NT2/D1 (cell line): ENCODE data around the gene BTBD10.
A peak's percentile ranks its signal among the peaks of the same experiment; 100 is the strongest.

ENCODE experiments used
- DNase-seq: peaks from one replicate; pipeline ENCODE4 v3.0.0-alpha.2; 2011; ENCODE audit warnings: low read depth, low spot score
- H3K27me3 ChIP-seq: 2 replicates; pipeline ENCODE4 v1.6.0; 2011; ENCODE audit warnings: mild to moderate bottlenecking; ENCODE audit not compliant: insufficient read length, insufficient read depth
- H3K36me3 ChIP-seq: 2 replicates; pipeline ENCODE4 v1.6.1; 2011; ENCODE audit warnings: mild to moderate bottlenecking, low read length, mixed read lengths; ENCODE audit not compliant: insufficient read depth, insufficient read length
- H3K4me1 ChIP-seq: 2 replicates; pipeline ENCODE4 v1.5.1; 2011; ENCODE audit not compliant: insufficient read depth, insufficient read length
- H3K4me3 ChIP-seq: 2 replicates; pipeline ENCODE4 v1.5.1; 2011; ENCODE audit warnings: low read depth; ENCODE audit not compliant: insufficient read length
- H3K9ac ChIP-seq: 2 replicates; pipeline ENCODE4 v1.6.0; 2011; ENCODE audit warnings: low read depth; ENCODE audit not compliant: insufficient read length
- H3K9me3 ChIP-seq: 2 replicates; pipeline ENCODE4 v1.5.1; 2011; ENCODE audit warnings: mild to moderate bottlenecking, low read length; ENCODE audit not compliant: insufficient read depth
- SUZ12 ChIP-seq: IDR thresholded peaks from 2 replicates; pipeline ENCODE4 v1.6.1; 2011; ENCODE audit not compliant: insufficient read length, insufficient read depth; ENCODE audit errors: extremely low read depth
- YY1 ChIP-seq: IDR thresholded peaks from 2 replicates; pipeline ENCODE4 v1.6.1; 2011; ENCODE audit not compliant: insufficient read length, insufficient read depth
- ZNF274 ChIP-seq: IDR thresholded peaks from 2 replicates; pipeline ENCODE4 v1.6.1; 2011; ENCODE audit warnings: mild to moderate bottlenecking, low read depth, low read length

The BTBD10 gene

GRCh38 chr11:13357232-13357631, 105.8 kb downstream of the BTBD10 start:
- DNase-seq = no peak
- Histone ChIP-seq H3K36me3 (peaks cover 23% of the 10 kb centered on the region), H3K4me3 (no peak overlapping the region), H3K9me3 (no peaks in the 10 kb centered on the region), H3K4me1 (no peaks in the 10 kb centered on the region), H3K27me3 (peaks cover 4% of the 10 kb centered on the region), H3K9ac (no peak overlapping the region)
- TF ChIP-seq YY1 (no peak), SUZ12 (no peak), ZNF274 (no peak)

GRCh38 chr11:13355191-13355590, 107.8 kb downstream of the BTBD10 start:
- Histone ChIP-seq H3K9me3 (no peaks in the 10 kb centered on the region), H3K36me3 (peaks cover 17% of the 10 kb centered on the region), H3K4me1 (no peaks in the 10 kb centered on the region), H3K9ac (no peak overlapping the region), H3K4me3 (no peak overlapping the region), H3K27me3 (no peaks in the 10 kb centered on the region)
- DNase-seq = no peak
- no peak for TF ChIP-seq SUZ12
- no peak for TF ChIP-seq YY1
- TF ChIP-seq ZNF274 = no peak

GRCh38 chr11:13354335-13354734, 108.7 kb downstream of the BTBD10 start:
- TF ChIP-seq SUZ12 (no peak), YY1 (no peak), ZNF274 (no peak)
- no peaks in the 10 kb centered on the region for H3K4me1 ChIP-seq
- no peaks in the 10 kb centered on the region for H3K27me3 ChIP-seq
- peak; percentile 32 for DNase-seq
- H3K9me3 ChIP-seq = no peaks in the 10 kb centered on the region
- H3K4me3 ChIP-seq = no peak overlapping the region
- H3K36me3 ChIP-seq = peaks cover 17% of the 10 kb centered on the region
- no peak overlapping the region for H3K9ac ChIP-seq

GRCh38 chr11:13352711-13353110, 110.3 kb downstream of the BTBD10 start:
- peaks cover 5% of the 10 kb centered on the region for H3K4me1 ChIP-seq
- TF ChIP-seq ZNF274 = no peak
- no peak for TF ChIP-seq SUZ12
- TF ChIP-seq YY1 = no peak
- DNase-seq = no peak
- peaks cover 15% of the 10 kb centered on the region for H3K36me3 ChIP-seq
- H3K27me3 ChIP-seq = no peaks in the 10 kb centered on the region
- no peaks in the 10 kb centered on the region for H3K9me3 ChIP-seq
- H3K9ac ChIP-seq = no peak overlapping the region
- H3K4me3 ChIP-seq = no peak overlapping the region

DNA sequence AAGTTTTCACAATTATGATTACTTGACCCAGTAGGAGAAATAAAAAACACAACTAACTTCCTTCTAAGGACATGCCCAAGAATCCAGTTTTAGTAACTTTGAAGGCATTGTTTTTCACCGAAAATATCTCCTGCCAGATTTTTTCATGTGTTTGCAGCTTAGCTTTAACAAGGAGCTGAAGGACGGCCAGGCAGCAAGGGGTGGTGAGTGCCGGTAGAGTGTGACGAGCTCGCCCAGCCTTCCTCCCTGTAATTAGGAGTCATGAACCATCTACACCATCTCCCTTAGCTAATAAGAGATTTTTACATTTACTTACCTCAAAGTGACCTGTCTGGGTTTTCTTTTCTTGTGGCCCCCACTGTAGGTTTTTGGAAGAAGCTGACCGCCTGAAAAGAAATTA, 113.4 kb downstream of the BTBD10 start:
- Histone ChIP-seq H3K9me3 (no peaks in the 10 kb centered on the region), H3K36me3 (peaks cover 2% of the 10 kb centered on the region), H3K9ac (no peak overlapping the region), H3K27me3 (no peaks in the 10 kb centered on the region), H3K4me3 (no peak overlapping the region), H3K4me1 (peaks cover 5% of the 10 kb centered on the region)
- no peak for TF ChIP-seq YY1
- TF ChIP-seq SUZ12 = no peak
- TF ChIP-seq ZNF274 = no peak
- DNase-seq = no peak

GRCh38 chr11:13349046-13349445, 114.0 kb downstream of the BTBD10 start:
- H3K9me3 ChIP-seq = no peaks in the 10 kb centered on the region
- no peak for TF ChIP-seq YY1
- TF ChIP-seq ZNF274 = no peak
- no peak for TF ChIP-seq SUZ12

GRCh38 chr11:13348305-13348704, 114.7 kb downstream of the BTBD10 start:
- peaks cover 5% of the 10 kb centered on the region for H3K4me1 ChIP-seq
- no peaks in the 10 kb centered on the region for H3K9me3 ChIP-seq
- peaks cover 2% of the 10 kb centered on the region for H3K36me3 ChIP-seq
- H3K9ac ChIP-seq = no peak overlapping the region
- TF ChIP-seq YY1 (no peak), ZNF274 (no peak), SUZ12 (no peak)
- no peaks in the 10 kb centered on the region for H3K27me3 ChIP-seq
- DNase-seq = no peak
- no peak overlapping the region for H3K4me3 ChIP-seq

More at GRCh38 chr11:13349046-13349445, 114.0 kb downstream of the BTBD10 start:
- no peak for DNase-seq
- Histone ChIP-seq H3K27me3 (no peaks in the 10 kb centered on the region), H3K36me3 (peaks cover 2% of the 10 kb centered on the region), H3K9ac (no peak overlapping the region), H3K4me3 (no peak overlapping the region), H3K4me1 (peaks cover 5% of the 10 kb centered on the region)
